Ovary (tissue), 3 donors: Measurements from ENCODE around the gene ICA1.

Source experiments
- CTCF ChIP-seq, 3 donors: fragments of 450-650 bp in 2 of 3; fragments of 200-600 bp in 1 of 3; IDR thresholded peaks; one replicate each; pipeline versions ENCODE4 v1.5.1 to v1.8.0; 2016 to 2022; ENCODE audit warnings: antibody characterized with exemption in 3 of 3, mild to moderate bottlenecking in 1 of 3
- EP300 ChIP-seq: sonication (generic); formaldehyde crosslinking; IDR thresholded peaks from one replicate; pipeline ENCODE4 v1.6.1; 2017; ENCODE audit warnings: antibody characterized with exemption
- POLR2A ChIP-seq: fragments of 450-650 bp; IDR thresholded peaks from one replicate; pipeline ENCODE4 v1.6.1; 2017; ENCODE audit warnings: antibody characterized with exemption, mild to moderate bottlenecking, moderate library complexity
- donor health status: DM: no; HTN: no; CAD: no.

- TF ChIP-seq CTCF (IDR thresholded peaks at IDR 0.05) (no peak), EP300 (no peak), POLR2A (no peak)
Observed at GRCh38 chr7:8089036-8089780, 172.8 kb downstream of the ICA1 start.
